ENCODE data around the gene BORCS6. TPM values are rescaled to one million over a fixed set of nuclear protein-coding genes. Genes with fewer than 3 reads are reported as not detected.

BORCS6 gene
- total RNA-seq, 2 experiments from 2014 or later = 5.1 to 5.2 TPM

- peaks cover 16% of the 10 kb centered on the region for H3K4me1 Mint-ChIP-seq
- no peak for DNase-seq
- H3K4me3 Mint-ChIP-seq = no peak overlapping the region
- H3K27ac Mint-ChIP-seq = no peak overlapping the region
- H3K9me3 Mint-ChIP-seq = no peaks in the 10 kb centered on the region
- no peaks in the 10 kb centered on the region for H3K27me3 Mint-ChIP-seq
- H3K36me3 Mint-ChIP-seq = peaks cover 30% of the 10 kb centered on the region
Measured at GRCh38 chr17:8147141-8147804, 42.7 kb downstream of the BORCS6 start.

GRCh38 chr17:8146381-8147140, 43.4 kb downstream of the BORCS6 start:
- no peaks in the 10 kb centered on the region for H3K27me3 Mint-ChIP-seq
- no peak overlapping the region for H3K4me3 Mint-ChIP-seq
- peaks cover 28% of the 10 kb centered on the region for H3K36me3 Mint-ChIP-seq
- H3K4me1 Mint-ChIP-seq = peaks cover 12% of the 10 kb centered on the region
- DNase-seq = no peak
- H3K9me3 Mint-ChIP-seq = no peaks in the 10 kb centered on the region
- H3K27ac Mint-ChIP-seq = no peak overlapping the region

DNA sequence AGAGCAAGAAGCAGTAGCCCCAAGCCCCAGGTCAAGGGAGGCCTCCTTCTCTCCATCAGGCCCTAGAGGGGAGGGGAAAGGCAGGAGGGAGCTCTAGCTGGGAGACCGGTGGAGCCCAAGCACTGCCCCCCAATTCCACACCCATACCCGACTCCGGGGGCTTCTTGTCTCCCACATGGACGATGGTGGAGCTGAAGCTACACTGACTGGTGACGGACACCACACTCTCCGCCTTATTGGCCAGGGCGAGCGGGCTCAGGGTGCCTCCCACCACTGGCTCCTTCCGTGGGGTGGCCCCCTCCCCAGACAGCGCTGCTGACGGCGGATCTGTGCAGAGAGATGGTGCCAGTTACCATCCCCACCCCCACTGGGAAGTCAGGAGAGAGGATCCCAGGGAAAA, 44.2 kb downstream of the BORCS6 start:
- no peak for DNase-seq
- Mint-ChIP-seq H3K4me1 (peaks cover 9% of the 10 kb centered on the region), H3K27me3 (no peaks in the 10 kb centered on the region), H3K36me3 (peaks cover 26% of the 10 kb centered on the region), H3K9me3 (no peaks in the 10 kb centered on the region), H3K4me3 (no peak overlapping the region), H3K27ac (peak overlapping the region; percentile 8)

DNA sequence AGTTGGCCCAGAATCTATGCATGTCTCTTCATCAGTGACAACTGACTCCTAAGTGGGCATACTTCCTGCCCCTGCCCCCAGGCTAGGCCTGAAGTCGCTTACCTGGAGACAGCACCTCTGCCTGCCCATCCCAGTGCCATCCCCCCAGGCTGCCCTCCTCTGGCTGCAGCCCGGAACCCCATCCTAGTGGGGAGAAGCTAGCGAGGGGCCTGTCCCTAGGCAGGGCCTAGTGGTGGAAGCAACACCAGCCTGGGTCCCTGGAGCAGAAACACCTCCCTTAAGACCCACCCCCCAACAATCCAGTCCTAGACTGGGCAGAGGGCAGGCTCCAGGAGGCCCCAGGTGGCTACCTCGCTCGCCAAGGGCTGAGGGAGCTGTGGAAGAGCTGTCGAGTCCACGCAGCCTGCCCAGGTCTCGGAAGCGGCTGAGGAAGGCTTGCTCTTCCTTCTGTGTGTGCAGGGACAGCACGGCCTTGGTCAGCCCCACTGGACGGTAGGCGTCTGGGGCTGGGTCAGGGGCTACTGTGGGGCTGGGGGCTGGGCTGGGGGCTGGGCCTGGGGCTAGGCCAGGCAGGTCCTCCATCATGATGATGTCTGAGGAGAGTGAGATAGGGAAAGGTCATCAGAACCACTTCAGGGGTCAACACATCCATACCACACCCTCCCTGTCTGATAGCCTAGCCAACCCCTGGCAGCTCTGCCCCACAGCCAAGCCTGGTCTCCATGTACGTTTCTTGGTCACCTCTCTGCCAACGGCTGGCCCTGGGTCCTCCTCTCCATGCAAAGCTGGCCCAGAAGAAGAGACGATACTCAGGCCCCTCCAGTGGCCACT, 45.4 kb downstream of the BORCS6 start:
- H3K4me1 Mint-ChIP-seq = peaks cover 4% of the 10 kb centered on the region
- no peaks in the 10 kb centered on the region for H3K27me3 Mint-ChIP-seq
- no peak overlapping the region for H3K27ac Mint-ChIP-seq
- no peaks in the 10 kb centered on the region for H3K9me3 Mint-ChIP-seq
- DNase-seq = no peak
- H3K36me3 Mint-ChIP-seq = peaks cover 26% of the 10 kb centered on the region
- H3K4me3 Mint-ChIP-seq = no peak overlapping the region

GRCh38 chr17:8143581-8144400, 46.2 kb downstream of the BORCS6 start:
- no peak overlapping the region for H3K4me3 Mint-ChIP-seq
- H3K27ac Mint-ChIP-seq = no peak overlapping the region
- H3K4me1 Mint-ChIP-seq = peaks cover 4% of the 10 kb centered on the region
- no peak for DNase-seq
- peaks cover 26% of the 10 kb centered on the region for H3K36me3 Mint-ChIP-seq
- H3K27me3 Mint-ChIP-seq = no peaks in the 10 kb centered on the region
- no peaks in the 10 kb centered on the region for H3K9me3 Mint-ChIP-seq

GRCh38 chr17:8142887-8143580, 46.9 kb downstream of the BORCS6 start:
- peaks cover 26% of the 10 kb centered on the region for H3K36me3 Mint-ChIP-seq

GRCh38 chr17:8142158-8142886, 47.7 kb downstream of the BORCS6 start:
- Mint-ChIP-seq H3K27me3 (no peaks in the 10 kb centered on the region), H3K9me3 (no peaks in the 10 kb centered on the region), H3K36me3 (peaks cover 22% of the 10 kb centered on the region), H3K4me3 (no peak overlapping the region), H3K4me1 (peaks cover 4% of the 10 kb centered on the region), H3K27ac (no peak overlapping the region)
- DNase-seq = no peak

More at GRCh38 chr17:8142887-8143580, 46.9 kb downstream of the BORCS6 start:
- DNase-seq = no peak
- no peak overlapping the region for H3K27ac Mint-ChIP-seq
- H3K4me3 Mint-ChIP-seq = no peak overlapping the region
- no peaks in the 10 kb centered on the region for H3K27me3 Mint-ChIP-seq
- no peaks in the 10 kb centered on the region for H3K9me3 Mint-ChIP-seq
- peaks cover 4% of the 10 kb centered on the region for H3K4me1 Mint-ChIP-seq

GRCh38 chr17:8141741-8142140, 48.2 kb downstream of the BORCS6 start:
- peaks cover 1% of the 10 kb centered on the region for H3K27me3 Mint-ChIP-seq
- no peak for DNase-seq
- no peak overlapping the region for H3K27ac Mint-ChIP-seq

GRCh38 chr17:8141045-8141444, 48.9 kb downstream of the BORCS6 start:
- Mint-ChIP-seq H3K4me1 (peaks cover 4% of the 10 kb centered on the region), H3K27ac (no peak overlapping the region), H3K4me3 (no peak overlapping the region), H3K36me3 (peaks cover 10% of the 10 kb centered on the region), H3K27me3 (peaks cover 4% of the 10 kb centered on the region), H3K9me3 (no peaks in the 10 kb centered on the region)
- DNase-seq = no peak

More at GRCh38 chr17:8141741-8142140, 48.2 kb downstream of the BORCS6 start:
- peaks cover 3% of the 10 kb centered on the region for H3K4me1 Mint-ChIP-seq
- no peak overlapping the region for H3K4me3 Mint-ChIP-seq
- H3K36me3 Mint-ChIP-seq = peaks cover 17% of the 10 kb centered on the region
- H3K9me3 Mint-ChIP-seq = no peaks in the 10 kb centered on the region

GRCh38 chr17:8140065-8141029, 49.6 kb downstream of the BORCS6 start:
- H3K9me3 Mint-ChIP-seq = no peaks in the 10 kb centered on the region
- peaks cover 4% of the 10 kb centered on the region for H3K27me3 Mint-ChIP-seq
- H3K36me3 Mint-ChIP-seq = peaks cover 5% of the 10 kb centered on the region
- H3K4me1 Mint-ChIP-seq = peaks cover 2% of the 10 kb centered on the region
- no peak overlapping the region for H3K4me3 Mint-ChIP-seq
- no peak for DNase-seq
- no peak overlapping the region for H3K27ac Mint-ChIP-seq

- H3K27ac Mint-ChIP-seq = no peak overlapping the region
- peaks cover 2% of the 10 kb centered on the region for H3K4me1 Mint-ChIP-seq
- peaks cover 4% of the 10 kb centered on the region for H3K27me3 Mint-ChIP-seq
- no peaks in the 10 kb centered on the region for H3K9me3 Mint-ChIP-seq
- H3K36me3 Mint-ChIP-seq = peaks cover 2% of the 10 kb centered on the region
- DNase-seq = peak; percentile 95
- H3K4me3 Mint-ChIP-seq = no peak overlapping the region
Measured at GRCh38 chr17:8138672-8139371, 51.2 kb downstream of the BORCS6 start.

DNA sequence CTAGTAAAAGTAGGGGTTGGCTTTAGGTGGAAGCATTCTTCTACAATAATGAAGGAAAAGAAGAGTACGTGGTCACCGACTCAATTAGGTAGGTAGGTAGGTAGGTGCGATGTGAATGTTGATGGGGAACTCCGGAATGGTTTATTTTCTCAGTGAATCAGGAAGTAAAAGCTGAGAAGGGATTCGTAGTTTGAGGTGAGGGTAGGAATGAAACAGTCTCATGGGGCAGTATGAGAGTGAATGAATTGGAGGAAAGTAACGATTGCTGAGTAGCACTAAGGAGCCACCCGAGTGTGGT, 51.7 kb downstream of the BORCS6 start:
- DNase-seq = no peak
- Mint-ChIP-seq H3K36me3 (no peaks in the 10 kb centered on the region), H3K4me1 (peaks cover 2% of the 10 kb centered on the region), H3K4me3 (no peak overlapping the region), H3K27me3 (peaks cover 4% of the 10 kb centered on the region), H3K9me3 (no peaks in the 10 kb centered on the region), H3K27ac (no peak overlapping the region)
